Neural cell (in vitro differentiated cells): Measurements from ENCODE around the gene GLUL. TPM values are rescaled to one million over a fixed set of nuclear protein-coding genes. Genes with fewer than 3 reads are reported as not detected.

Source experiments
- H2AFZ ChIP-seq: fragments of 200-600, 300-800 bp; sonication (generic), shearing (Covaris generic); 2 replicates; pipeline ENCODE4 v1.6.0; 2014; ENCODE audit warnings: low read depth, mild to moderate bottlenecking, antibody characterized with exemption, low read length, moderate library complexity
- H3F3A ChIP-seq: fragments of 200-600 bp; shearing (Covaris generic); 2 replicates; pipeline ENCODE4 v1.6.1; 2016; ENCODE audit warnings: mild to moderate bottlenecking, moderate library complexity, mixed read lengths, antibody characterized with exemption, low read length; ENCODE audit not compliant: insufficient read depth, poor library complexity, severe bottlenecking
- H3K27ac ChIP-seq: fragments of 200-600, 300-800 bp; sonication (generic), shearing (Covaris generic); 2 replicates; pipeline ENCODE4 v1.5.1; 2014; ENCODE audit warnings: mild to moderate bottlenecking, low read length, moderate library complexity
- H3K27me3 ChIP-seq: fragments of 300-800, 200-600 bp; sonication (generic), shearing (Covaris generic); 2 replicates; pipeline ENCODE4 v1.6.0; 2014; ENCODE audit warnings: mild to moderate bottlenecking, low read depth, low read length, moderate library complexity; ENCODE audit not compliant: insufficient read depth
- H3K36me3 ChIP-seq: fragments of 300-800, 200-600 bp; sonication (generic), shearing (Covaris generic); 2 replicates; pipeline ENCODE4 v1.5.1; 2014; ENCODE audit warnings: mild to moderate bottlenecking, antibody characterized with exemption, low read length, moderate library complexity; ENCODE audit not compliant: insufficient read depth
- H3K4me2 ChIP-seq: fragments of 300-800, 200-600 bp; sonication (generic), shearing (Covaris generic); 2 replicates; pipeline ENCODE4 v1.6.0; 2014; ENCODE audit warnings: mild to moderate bottlenecking, low read length
- H3K4me3 ChIP-seq: fragments of 300-800, 200-600 bp; sonication (generic), shearing (Covaris generic); 2 replicates; pipeline ENCODE4 v1.5.1; 2014; ENCODE audit warnings: mild to moderate bottlenecking, low read length, moderate library complexity
- H3K79me2 ChIP-seq: fragments of 200-600 bp; shearing (Covaris generic); replicated peaks from 2 replicates; pipeline ENCODE4 v1.6.0; 2014; ENCODE audit warnings: mild to moderate bottlenecking, low read length, moderate library complexity; ENCODE audit not compliant: insufficient read depth
- H3K9ac ChIP-seq: fragments of 300-800, 200-600 bp; sonication (generic), shearing (Covaris generic); 2 replicates; pipeline ENCODE4 v1.6.1; 2016; ENCODE audit warnings: mild to moderate bottlenecking, low read length, mixed read lengths
- H3K9me2 ChIP-seq: fragments of 200-600 bp; shearing (Covaris generic); 2 replicates; pipeline ENCODE4 v1.6.1; 2016; ENCODE audit warnings: mild to moderate bottlenecking, low read length, mixed read lengths; ENCODE audit not compliant: insufficient read depth
- H3K9me3 ChIP-seq: fragments of 200-600, 300-800 bp; sonication (generic), shearing (Covaris generic); 2 replicates; pipeline ENCODE4 v1.6.1; 2016; ENCODE audit warnings: mild to moderate bottlenecking, mixed run types, low read length, moderate library complexity, mixed read lengths
- H4K20me1 ChIP-seq: fragments of 200-600 bp; shearing (Covaris generic); 2 replicates; pipeline ENCODE4 v1.6.1; 2016; ENCODE audit warnings: mild to moderate bottlenecking, mixed run types; ENCODE audit not compliant: insufficient read depth
- EP300 ChIP-seq: fragments of 450-650 bp; conservative IDR thresholded peaks from 2 replicates; pipeline ENCODE4 v1.6.1; 2014; ENCODE audit warnings: antibody characterized with exemption, mild to moderate bottlenecking, moderate library complexity; ENCODE audit not compliant: poor library complexity, severe bottlenecking
- EZH2 ChIP-seq: fragments of 200-600, 300-800 bp; shearing (Covaris generic), sonication (generic); IDR thresholded peaks from 2 replicates; pipeline ENCODE4 v1.6.1; 2014; ENCODE audit warnings: antibody characterized with exemption, low read length, borderline replicate concordance, mild to moderate bottlenecking; ENCODE audit not compliant: insufficient read depth, poor library complexity, severe bottlenecking
- MXI1 ChIP-seq: fragments of 450-650 bp; conservative IDR thresholded peaks from 2 replicates; pipeline ENCODE4 v1.6.1; 2014; ENCODE audit warnings: antibody characterized with exemption, mild to moderate bottlenecking; ENCODE audit not compliant: poor library complexity, severe bottlenecking
- POLR2AphosphoS5 ChIP-seq: IDR thresholded peaks from 2 replicates; pipeline ENCODE4 v1.6.1; 2012
- RAD21 ChIP-seq: fragments of 450-650 bp; conservative IDR thresholded peaks from 2 replicates; pipeline ENCODE4 v1.6.1; 2014; ENCODE audit warnings: antibody characterized with exemption, mild to moderate bottlenecking, moderate library complexity
- REST ChIP-seq: IDR thresholded peaks from 2 replicates; pipeline ENCODE4 v1.6.1; 2012; ENCODE audit warnings: borderline replicate concordance
- SMC3 ChIP-seq: fragments of 450-650 bp; conservative IDR thresholded peaks from 2 replicates; pipeline ENCODE4 v1.6.1; 2014; ENCODE audit warnings: antibody characterized with exemption, mild to moderate bottlenecking, moderate library complexity; ENCODE audit not compliant: poor library complexity
- TAF1 ChIP-seq: IDR thresholded peaks from 2 replicates; pipeline ENCODE4 v1.6.1; 2012; ENCODE audit warnings: low read depth
- polyA plus RNA-seq: library from polyadenylated mRNA; depleted of rRNA; stranded (reverse); fragments of >200 nt; gene quantifications from 2 replicates; pipeline ENCODE4 v1.2.3, GENCODE V29; 2014
- TF ChIP-seq, protein P1 (sequence below): fragments of 450-650 bp; IDR thresholded peaks from 2 replicates; pipeline ENCODE4 v1.5.1; 2014; ENCODE audit warnings: antibody characterized with exemption, mild to moderate bottlenecking, moderate library complexity; ENCODE audit not compliant: poor library complexity, severe bottlenecking

Gene GLUL
- polyA plus RNA-seq, 1 donor from 2014 or later: 219 TPM

- no peaks in the 10 kb centered on the region for H3K9me2 ChIP-seq
- TF ChIP-seq MXI1 (no peak), TAF1 (no peak), RAD21 (no peak), SMC3 (no peak), POLR2AphosphoS5 (no peak), EP300 (no peak)
- no peak overlapping the region for H3K9ac ChIP-seq
- no peaks in the 10 kb centered on the region for H3K36me3 ChIP-seq
- no peaks in the 10 kb centered on the region for H4K20me1 ChIP-seq
- no peak overlapping the region for H3K4me3 ChIP-seq
- H3K4me2 ChIP-seq: no peak overlapping the region
- H3F3A ChIP-seq: no peaks in the 10 kb centered on the region
- H3K79me2 ChIP-seq: no peaks in the 10 kb centered on the region
- H2AFZ ChIP-seq: no peak overlapping the region
- no peaks in the 10 kb centered on the region for H3K9me3 ChIP-seq
- no peak overlapping the region for H3K27ac ChIP-seq
- no peaks in the 10 kb centered on the region for H3K27me3 ChIP-seq
These were observed 23.2 kb downstream of the GLUL start for GRCh38 chr1:182368358-182368757.

- Histone ChIP-seq H3F3A (no peaks in the 10 kb centered on the region), H3K27ac (no peak overlapping the region), H3K9me2 (no peaks in the 10 kb centered on the region), H3K79me2 (no peaks in the 10 kb centered on the region), H4K20me1 (no peaks in the 10 kb centered on the region), H3K36me3 (no peaks in the 10 kb centered on the region), H3K4me2 (no peak overlapping the region), H3K4me3 (no peak overlapping the region), H3K27me3 (no peaks in the 10 kb centered on the region), H3K9ac (no peak overlapping the region), H2AFZ (no peak overlapping the region), H3K9me3 (no peaks in the 10 kb centered on the region)
- no peak for TF ChIP-seq EP300
- TF ChIP-seq POLR2AphosphoS5: no peak
- no peak for TF ChIP-seq RAD21
These were observed 23.7 kb downstream of the GLUL start for GRCh38 chr1:182367926-182368325.

DNA sequence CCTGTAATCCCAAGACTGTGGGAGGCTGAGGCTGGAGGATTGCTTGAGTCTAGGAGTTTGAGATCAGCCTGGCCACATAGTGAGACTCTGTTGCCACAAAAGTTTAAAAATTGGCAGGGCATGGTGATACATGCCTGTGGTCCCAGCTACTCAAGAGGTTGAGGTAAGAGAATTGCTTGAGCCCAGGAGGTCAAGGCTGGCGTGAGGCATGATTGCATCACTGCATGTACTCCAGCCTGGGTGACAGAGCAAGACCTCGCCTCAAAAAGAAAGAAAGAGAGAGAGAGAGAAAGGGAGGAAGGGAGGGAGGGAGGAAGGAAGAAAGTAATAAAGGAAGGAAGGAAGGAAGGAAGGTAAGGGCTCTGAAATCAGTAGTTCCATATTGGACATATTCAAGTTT lies 25.0 kb downstream of the GLUL start:
- no peaks in the 10 kb centered on the region for H3K9me3 ChIP-seq
- no peaks in the 10 kb centered on the region for H3K27me3 ChIP-seq
- no peak for TF ChIP-seq REST
- no peak for TF ChIP-seq EP300
- no peak for TF ChIP-seq MXI1
- TF ChIP-seq SMC3: no peak
- TF ChIP-seq, protein P1, sequence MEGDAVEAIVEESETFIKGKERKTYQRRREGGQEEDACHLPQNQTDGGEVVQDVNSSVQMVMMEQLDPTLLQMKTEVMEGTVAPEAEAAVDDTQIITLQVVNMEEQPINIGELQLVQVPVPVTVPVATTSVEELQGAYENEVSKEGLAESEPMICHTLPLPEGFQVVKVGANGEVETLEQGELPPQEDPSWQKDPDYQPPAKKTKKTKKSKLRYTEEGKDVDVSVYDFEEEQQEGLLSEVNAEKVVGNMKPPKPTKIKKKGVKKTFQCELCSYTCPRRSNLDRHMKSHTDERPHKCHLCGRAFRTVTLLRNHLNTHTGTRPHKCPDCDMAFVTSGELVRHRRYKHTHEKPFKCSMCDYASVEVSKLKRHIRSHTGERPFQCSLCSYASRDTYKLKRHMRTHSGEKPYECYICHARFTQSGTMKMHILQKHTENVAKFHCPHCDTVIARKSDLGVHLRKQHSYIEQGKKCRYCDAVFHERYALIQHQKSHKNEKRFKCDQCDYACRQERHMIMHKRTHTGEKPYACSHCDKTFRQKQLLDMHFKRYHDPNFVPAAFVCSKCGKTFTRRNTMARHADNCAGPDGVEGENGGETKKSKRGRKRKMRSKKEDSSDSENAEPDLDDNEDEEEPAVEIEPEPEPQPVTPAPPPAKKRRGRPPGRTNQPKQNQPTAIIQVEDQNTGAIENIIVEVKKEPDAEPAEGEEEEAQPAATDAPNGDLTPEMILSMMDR: no peak
- TF ChIP-seq POLR2AphosphoS5: no peak
- TF ChIP-seq TAF1: no peak
- TF ChIP-seq RAD21: no peak
- no peak for TF ChIP-seq EZH2
- no peaks in the 10 kb centered on the region for H3K9me2 ChIP-seq
- no peaks in the 10 kb centered on the region for H3K36me3 ChIP-seq
- no peak overlapping the region for H3K27ac ChIP-seq
- no peaks in the 10 kb centered on the region for H4K20me1 ChIP-seq
- no peak overlapping the region for H3K4me2 ChIP-seq
- H3F3A ChIP-seq: no peaks in the 10 kb centered on the region
- H3K4me3 ChIP-seq: no peak overlapping the region
- no peak overlapping the region for H3K9ac ChIP-seq
- no peak overlapping the region for H2AFZ ChIP-seq
- H3K79me2 ChIP-seq: no peaks in the 10 kb centered on the region
